Measurements from ENCODE around the gene NR2F1-AS1.
"Not testable (repeated sequence)": the region's sequence is repeated elsewhere in the genome, so short reads cannot be mapped to it uniquely, and the experiment has no call there.

NR2F1-AS1 gene

DNA sequence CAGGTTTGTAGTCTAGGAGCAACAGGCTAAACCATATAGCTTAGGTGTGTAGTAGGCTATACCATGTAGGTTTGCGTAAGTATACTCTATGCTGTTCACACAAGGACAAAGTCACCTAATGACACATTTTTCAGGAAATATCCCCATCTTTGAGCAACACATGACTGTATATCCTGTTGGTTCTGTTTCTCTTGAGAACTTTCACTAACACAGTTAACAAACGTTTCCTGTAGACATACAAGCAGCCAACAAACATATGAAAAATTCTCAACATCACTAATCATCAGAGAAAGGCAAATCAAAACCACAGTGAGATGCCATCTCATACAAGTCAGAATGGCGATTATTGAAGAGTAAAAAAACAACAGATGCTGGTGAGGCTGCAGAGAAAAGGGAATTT, 68.2 kb downstream of the NR2F1-AS1 start:
- H2BK120ac ChIP-seq (ENCODE audit: low read depth, low read length), result no peak overlapping the region
- H3K36me3 ChIP-seq (replicated peaks in 1 of 2; ENCODE audit: control insufficient read depth in 2 of 2, insufficient read depth in 2 of 2, low read length in 2 of 2), result peaks cover 0 to 31% of the 10 kb centered on the region in 2 donors
- H2BK12ac ChIP-seq (ENCODE audit: low read length), result no peak overlapping the region
- H4K91ac ChIP-seq (ENCODE audit: low read depth, low read length, poor library complexity), result no peak overlapping the region
- H3K4me3 ChIP-seq (ENCODE audit: low read length in 2 of 2), result no peak overlapping the region
- H3K79me1 ChIP-seq (ENCODE audit: low read depth, low read length), result no peaks in the 10 kb centered on the region
- H3K9me3 ChIP-seq (replicated peaks in 1 of 2; ENCODE audit: control insufficient read depth in 2 of 2, insufficient read depth in 1 of 2, low read depth in 1 of 2, low read length in 2 of 2), result peaks cover 0 to 7% of the 10 kb centered on the region in 2 donors
- no peak overlapping the region for H3K14ac ChIP-seq (ENCODE audit: low read length)
- H3K27me3 ChIP-seq (ENCODE audit: control insufficient read depth in 3 of 3, insufficient read depth in 3 of 3, low read depth in 1 of 3, low read length in 3 of 3), result no peaks in the 10 kb centered on the region
- H3K4me1 ChIP-seq (ENCODE audit: control insufficient read depth in 2 of 2, insufficient read depth in 1 of 2, low read depth in 1 of 2, low read length in 2 of 2), result peaks cover 0 to 3% of the 10 kb centered on the region in 2 donors
- no peak overlapping the region for H3K4ac ChIP-seq (ENCODE audit: low read length)
- H3K4me2 ChIP-seq (ENCODE audit: insufficient read depth, low read length, poor library complexity, severe bottlenecking), result no peak overlapping the region
- H3K23ac ChIP-seq (ENCODE audit: low read depth, low read length, poor library complexity), result no peak overlapping the region
- no peak overlapping the region for H2BK5ac ChIP-seq (ENCODE audit: low read length)
- H3K27ac ChIP-seq (replicated peaks; ENCODE audit: low read length), result no peak overlapping the region
- no peak overlapping the region for H3K18ac ChIP-seq (ENCODE audit: low read length)
- no peak overlapping the region for H3K9ac ChIP-seq (ENCODE audit: low read depth, low read length, poor library complexity)
- no peak overlapping the region for H2AK5ac ChIP-seq (ENCODE audit: low read depth, low read length)
- DNase-seq (ENCODE audit: low spot score), result no peak
- no peak overlapping the region for H2BK15ac ChIP-seq (ENCODE audit: low read length)
- no peak overlapping the region for H2AFZ ChIP-seq (ENCODE audit: low read length)
- no CpG with 5 or more reads among the region's 3 CpGs for WGBS, 2 donors (ENCODE audit: extremely low coverage in 2 of 2, insufficient read length in 2 of 2, insufficient replicate concordance in 1 of 2)
- no peak overlapping the region for H4K8ac ChIP-seq (ENCODE audit: low read depth, low read length)

DNA sequence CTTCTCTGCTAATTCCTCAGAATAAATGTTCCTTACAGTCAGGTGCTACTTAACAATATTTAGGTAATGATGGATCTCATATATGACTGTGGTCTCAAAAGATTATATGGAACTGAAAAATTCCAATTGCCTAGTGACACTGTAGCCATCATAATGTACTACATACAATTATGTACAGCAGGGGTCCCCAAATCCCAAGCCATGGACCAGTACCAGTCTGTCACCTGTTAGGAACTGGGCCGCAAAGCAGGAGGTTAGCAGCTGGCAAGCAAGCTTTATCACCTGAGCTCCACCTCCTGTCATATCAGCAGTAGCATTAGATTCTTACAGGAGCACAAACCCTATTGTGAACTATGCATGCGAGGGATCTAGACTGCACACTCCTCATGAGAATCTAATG, 69.6 kb downstream of the NR2F1-AS1 start:
- no peak overlapping the region for H3K4me2 ChIP-seq (ENCODE audit: insufficient read depth, low read length, poor library complexity, severe bottlenecking)

GRCh38 chr5:93510626-93511380, 70.2 kb downstream of the NR2F1-AS1 start:
- Histone ChIP-seq H3K36me3 (replicated peaks in 1 of 2; ENCODE audit: control insufficient read depth in 2 of 2, insufficient read depth in 2 of 2, low read length in 2 of 2) (peaks cover 2 to 29% of the 10 kb centered on the region in 2 donors), H2AFZ (ENCODE audit: low read length) (no peak overlapping the region), H4K8ac (ENCODE audit: low read depth, low read length) (no peak overlapping the region), H3K4me2 (ENCODE audit: insufficient read depth, low read length, poor library complexity, severe bottlenecking) (no peak overlapping the region), H2BK15ac (ENCODE audit: low read length) (no peak overlapping the region), H2BK5ac (ENCODE audit: low read length) (no peak overlapping the region), H3K23ac (ENCODE audit: low read depth, low read length, poor library complexity) (no peak overlapping the region), H3K18ac (ENCODE audit: low read length) (no peak overlapping the region), H3K14ac (ENCODE audit: low read length) (no peak overlapping the region), H3K4me1 (ENCODE audit: control insufficient read depth in 2 of 2, insufficient read depth in 1 of 2, low read depth in 1 of 2, low read length in 2 of 2) (peaks cover 0 to 3% of the 10 kb centered on the region in 2 donors), H3K79me1 (ENCODE audit: low read depth, low read length) (no peaks in the 10 kb centered on the region), H2BK12ac (ENCODE audit: low read length) (no peak overlapping the region), H3K9ac (ENCODE audit: low read depth, low read length, poor library complexity) (no peak overlapping the region), H2BK120ac (ENCODE audit: low read depth, low read length) (no peak overlapping the region), H4K91ac (ENCODE audit: low read depth, low read length, poor library complexity) (no peak overlapping the region), H3K9me3 (replicated peaks in 1 of 2; ENCODE audit: control insufficient read depth in 2 of 2, insufficient read depth in 1 of 2, low read depth in 1 of 2, low read length in 2 of 2) (peaks cover 0 to 17% of the 10 kb centered on the region in 2 donors), H3K27me3 (ENCODE audit: control insufficient read depth in 3 of 3, insufficient read depth in 3 of 3, low read depth in 1 of 3, low read length in 3 of 3) (no peaks in the 10 kb centered on the region), H2AK5ac (ENCODE audit: low read depth, low read length) (no peak overlapping the region), H3K27ac (replicated peaks; ENCODE audit: low read length) (no peak overlapping the region), H3K4ac (ENCODE audit: low read length) (no peak overlapping the region), H3K4me3 (ENCODE audit: low read length in 2 of 2) (no peak overlapping the region)
- no CpG with 5 or more reads among the region's 2 CpGs for WGBS, 2 donors (ENCODE audit: extremely low coverage in 2 of 2, insufficient read length in 2 of 2, insufficient replicate concordance in 1 of 2)
- DNase-seq (ENCODE audit: low spot score), result no peak

More for the DNA sequence above, 69.6 kb downstream of the NR2F1-AS1 start:
- H3K4ac ChIP-seq (ENCODE audit: low read length), result no peak overlapping the region
- H2BK120ac ChIP-seq (ENCODE audit: low read depth, low read length), result no peak overlapping the region
- peaks cover 0 to 3% of the 10 kb centered on the region in 2 donors for H3K4me1 ChIP-seq (ENCODE audit: control insufficient read depth in 2 of 2, insufficient read depth in 1 of 2, low read depth in 1 of 2, low read length in 2 of 2)
- H4K91ac ChIP-seq (ENCODE audit: low read depth, low read length, poor library complexity), result no peak overlapping the region
- H2BK15ac ChIP-seq (ENCODE audit: low read length), result no peak overlapping the region
- H2BK5ac ChIP-seq (ENCODE audit: low read length), result no peak overlapping the region
- H3K9ac ChIP-seq (ENCODE audit: low read depth, low read length, poor library complexity), result no peak overlapping the region
- no peak overlapping the region for H3K18ac ChIP-seq (ENCODE audit: low read length)
- no peak overlapping the region for H3K4me3 ChIP-seq (ENCODE audit: low read length in 2 of 2)
- no peak overlapping the region for H2AK5ac ChIP-seq (ENCODE audit: low read depth, low read length)
- H2AFZ ChIP-seq (ENCODE audit: low read length), result no peak overlapping the region
- no peak overlapping the region for H3K23ac ChIP-seq (ENCODE audit: low read depth, low read length, poor library complexity)
- H2BK12ac ChIP-seq (ENCODE audit: low read length), result no peak overlapping the region
- H3K14ac ChIP-seq (ENCODE audit: low read length), result no peak overlapping the region
- peaks cover 0 to 13% of the 10 kb centered on the region in 2 donors for H3K9me3 ChIP-seq (replicated peaks in 1 of 2; ENCODE audit: control insufficient read depth in 2 of 2, insufficient read depth in 1 of 2, low read depth in 1 of 2, low read length in 2 of 2)
- no peak overlapping the region for H3K27ac ChIP-seq (replicated peaks; ENCODE audit: low read length)
- WGBS, 2 donors (ENCODE audit: extremely low coverage in 2 of 2, insufficient read length in 2 of 2, insufficient replicate concordance in 1 of 2), result no CpG with 5 or more reads among the region's 2 CpGs
- H4K8ac ChIP-seq (ENCODE audit: low read depth, low read length), result no peak overlapping the region
- H3K79me1 ChIP-seq (ENCODE audit: low read depth, low read length), result no peaks in the 10 kb centered on the region
- DNase-seq (ENCODE audit: low spot score), result no peak
- H3K36me3 ChIP-seq (replicated peaks in 1 of 2; ENCODE audit: control insufficient read depth in 2 of 2, insufficient read depth in 2 of 2, low read length in 2 of 2), result peaks cover 2 to 29% of the 10 kb centered on the region in 2 donors
- no peaks in the 10 kb centered on the region for H3K27me3 ChIP-seq (ENCODE audit: control insufficient read depth in 3 of 3, insufficient read depth in 3 of 3, low read depth in 1 of 3, low read length in 3 of 3)

DNA sequence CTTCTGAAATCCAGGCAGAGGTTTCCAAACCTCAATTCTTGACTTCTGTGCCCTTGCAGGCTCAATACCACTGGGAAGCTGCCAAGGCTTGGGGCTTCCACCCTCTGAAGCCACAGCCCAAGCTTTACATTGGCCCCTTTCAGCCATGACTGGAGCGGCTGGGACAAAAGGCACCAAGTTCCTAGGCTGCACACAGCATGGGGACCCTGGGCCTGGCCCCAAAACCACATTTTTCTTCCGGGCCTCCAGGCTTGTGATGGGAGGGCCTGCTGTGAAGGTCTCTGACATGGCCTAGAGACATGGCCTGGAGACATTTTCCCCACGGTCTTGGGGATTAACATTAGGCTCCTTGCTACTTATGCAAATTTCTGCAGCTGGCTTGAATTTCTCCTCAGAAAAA, 75.5 kb downstream of the NR2F1-AS1 start:
- not testable (repeated sequence) for H2BK5ac ChIP-seq (ENCODE audit: low read length); H3K23ac ChIP-seq (ENCODE audit: low read depth, low read length, poor library complexity); H2AK5ac ChIP-seq (ENCODE audit: low read depth, low read length); H3K27ac ChIP-seq (replicated peaks; ENCODE audit: low read length); H2BK12ac ChIP-seq (ENCODE audit: low read length); H3K4me3 ChIP-seq (ENCODE audit: low read length in 2 of 2); H2AFZ ChIP-seq (ENCODE audit: low read length); H3K27me3 ChIP-seq (ENCODE audit: control insufficient read depth in 3 of 3, insufficient read depth in 3 of 3, low read depth in 1 of 3, low read length in 3 of 3); H4K8ac ChIP-seq (ENCODE audit: low read depth, low read length); H3K18ac ChIP-seq (ENCODE audit: low read length); H3K79me1 ChIP-seq (ENCODE audit: low read depth, low read length); H4K91ac ChIP-seq (ENCODE audit: low read depth, low read length, poor library complexity); DNase-seq (ENCODE audit: low spot score); H3K4ac ChIP-seq (ENCODE audit: low read length); H2BK120ac ChIP-seq (ENCODE audit: low read depth, low read length); H3K9ac ChIP-seq (ENCODE audit: low read depth, low read length, poor library complexity); H3K4me2 ChIP-seq (ENCODE audit: insufficient read depth, low read length, poor library complexity, severe bottlenecking); H3K4me1 ChIP-seq (ENCODE audit: control insufficient read depth in 2 of 2, insufficient read depth in 1 of 2, low read depth in 1 of 2, low read length in 2 of 2); H3K14ac ChIP-seq (ENCODE audit: low read length); H2BK15ac ChIP-seq (ENCODE audit: low read length)
- H3K9me3 ChIP-seq (replicated peaks in 1 of 2; ENCODE audit: control insufficient read depth in 2 of 2, insufficient read depth in 1 of 2, low read depth in 1 of 2, low read length in 2 of 2), result peaks cover 0 to 16% of the 10 kb centered on the region in 2 donors
- H3K36me3 ChIP-seq (replicated peaks in 1 of 2; ENCODE audit: control insufficient read depth in 2 of 2, insufficient read depth in 2 of 2, low read length in 2 of 2), result peaks cover 2 to 26% of the 10 kb centered on the region in 2 donors
- no CpG with 5 or more reads among the region's 3 CpGs for WGBS, 2 donors (ENCODE audit: extremely low coverage in 2 of 2, insufficient read length in 2 of 2, insufficient replicate concordance in 1 of 2)
